Measurements from ENCODE around the gene UBR2.

Gene UBR2

GRCh38 chr6:42674780-42675179 lies 111.0 kb downstream of the UBR2 start:
- no peak overlapping the region for H3K27ac ChIP-seq
- no peak for DNase-seq (ENCODE audit: low spot score)
- no peak overlapping the region for H3K4me3 ChIP-seq
- TF ChIP-seq CTCF (IDR thresholded peaks at IDR 0.05): no peak

GRCh38 chr6:42679358-42679757 lies 115.5 kb downstream of the UBR2 start:
- no peak for TF ChIP-seq CTCF (IDR thresholded peaks at IDR 0.05)
- Histone ChIP-seq H3K4me3 (no peak overlapping the region), H3K27ac (no peak overlapping the region)
- DNase-seq (ENCODE audit: low spot score): no peak

- Histone ChIP-seq H3K4me3 (no peak overlapping the region), H3K27ac (no peak overlapping the region)
- no peak for TF ChIP-seq CTCF (IDR thresholded peaks at IDR 0.05)
- no peak for DNase-seq (ENCODE audit: low spot score)
Observed at GRCh38 chr6:42688281-42688680, 124.5 kb downstream of the UBR2 start.

- Histone ChIP-seq H3K27ac (no peak overlapping the region), H3K4me3 (no peak overlapping the region)
- no peak for TF ChIP-seq CTCF (IDR thresholded peaks at IDR 0.05)
- DNase-seq (ENCODE audit: low spot score): no peak
Observed at GRCh38 chr6:42689371-42689770, 125.5 kb downstream of the UBR2 start.

- no peak for DNase-seq (ENCODE audit: low spot score)
- Histone ChIP-seq H3K27ac (peak overlapping the region in 1 of 2 donors; percentile 35), H3K4me3 (no peak overlapping the region)
- no peak for TF ChIP-seq CTCF (IDR thresholded peaks at IDR 0.05)
Observed at GRCh38 chr6:42690151-42690702, 126.4 kb downstream of the UBR2 start.

- H3K4me3 ChIP-seq: no peak overlapping the region
- TF ChIP-seq CTCF (IDR thresholded peaks at IDR 0.05): no peak
- DNase-seq (ENCODE audit: low spot score): no peak
- H3K27ac ChIP-seq: peak overlapping the region in 1 of 2 donors; percentile 35
Observed at GRCh38 chr6:42690872-42691271, 127.0 kb downstream of the UBR2 start.

- TF ChIP-seq CTCF (IDR thresholded peaks at IDR 0.05): no peak
- no peak overlapping the region for H3K27ac ChIP-seq
- no peak overlapping the region for H3K4me3 ChIP-seq
- DNase-seq (ENCODE audit: low spot score): no peak
Observed at GRCh38 chr6:42692137-42692911, 128.5 kb downstream of the UBR2 start.

Measured in coronary artery (tissue), 2 donors.